ENCODE results near the gene RPS6KA2. TPM values are rescaled to one million over a fixed set of nuclear protein-coding genes. Genes with fewer than 3 reads are reported as not detected.

Gene RPS6KA2
- total RNA-seq, 1 donor from 2014 or later: 124 TPM

DNA sequence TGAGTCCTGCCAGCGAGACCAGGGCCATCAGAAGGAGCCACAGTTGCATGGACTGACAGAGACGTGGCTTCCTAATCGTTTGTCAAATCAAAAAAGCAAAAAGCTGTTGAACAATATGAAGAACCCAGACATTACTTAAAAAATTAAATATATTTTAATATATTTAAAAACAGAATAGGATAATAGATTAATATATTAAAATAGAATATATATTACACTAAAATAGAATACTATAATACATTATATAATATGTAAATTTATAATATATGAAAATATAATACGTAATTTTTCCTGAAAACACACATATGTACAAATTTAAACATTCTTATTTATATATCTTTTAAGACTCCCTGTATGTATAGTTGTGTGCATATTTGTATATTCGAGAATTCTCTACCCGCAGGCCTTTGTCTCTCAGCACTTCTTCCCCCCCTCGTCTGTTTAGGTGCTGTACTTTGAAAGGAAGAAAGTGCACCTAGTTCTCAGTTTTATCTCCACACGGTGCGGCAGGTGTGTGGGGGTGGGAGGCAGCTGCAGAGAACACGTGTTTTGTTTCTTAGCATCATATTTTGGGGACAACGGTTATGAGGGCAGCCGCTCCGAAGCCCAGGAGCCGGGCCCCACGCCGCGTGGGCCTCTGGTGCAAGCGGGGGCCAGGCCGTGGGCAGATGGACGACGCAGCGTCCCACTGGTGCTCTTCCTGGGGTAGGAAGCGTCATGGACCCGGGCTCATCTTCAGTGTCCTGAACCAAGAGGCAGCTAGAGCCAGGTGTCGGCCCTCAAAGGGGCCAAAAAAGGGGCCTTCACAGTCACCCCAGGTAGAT lies 172.1 kb downstream of the RPS6KA2 start:
- Mint-ChIP-seq H3K4me1 (ENCODE audit: low read depth) (no peaks in the 10 kb centered on the region), H3K36me3 (ENCODE audit: low read depth) (peaks cover 30% of the 10 kb centered on the region), H3K4me3 (ENCODE audit: unreplicated experiment) (no peak overlapping the region), H3K9me3 (ENCODE audit: low read depth) (peaks cover 6% of the 10 kb centered on the region), H3K27ac (ENCODE audit: unreplicated experiment) (no peak overlapping the region), H3K27me3 (ENCODE audit: low read depth) (no peaks in the 10 kb centered on the region)
- TF ChIP-seq, protein P1, sequence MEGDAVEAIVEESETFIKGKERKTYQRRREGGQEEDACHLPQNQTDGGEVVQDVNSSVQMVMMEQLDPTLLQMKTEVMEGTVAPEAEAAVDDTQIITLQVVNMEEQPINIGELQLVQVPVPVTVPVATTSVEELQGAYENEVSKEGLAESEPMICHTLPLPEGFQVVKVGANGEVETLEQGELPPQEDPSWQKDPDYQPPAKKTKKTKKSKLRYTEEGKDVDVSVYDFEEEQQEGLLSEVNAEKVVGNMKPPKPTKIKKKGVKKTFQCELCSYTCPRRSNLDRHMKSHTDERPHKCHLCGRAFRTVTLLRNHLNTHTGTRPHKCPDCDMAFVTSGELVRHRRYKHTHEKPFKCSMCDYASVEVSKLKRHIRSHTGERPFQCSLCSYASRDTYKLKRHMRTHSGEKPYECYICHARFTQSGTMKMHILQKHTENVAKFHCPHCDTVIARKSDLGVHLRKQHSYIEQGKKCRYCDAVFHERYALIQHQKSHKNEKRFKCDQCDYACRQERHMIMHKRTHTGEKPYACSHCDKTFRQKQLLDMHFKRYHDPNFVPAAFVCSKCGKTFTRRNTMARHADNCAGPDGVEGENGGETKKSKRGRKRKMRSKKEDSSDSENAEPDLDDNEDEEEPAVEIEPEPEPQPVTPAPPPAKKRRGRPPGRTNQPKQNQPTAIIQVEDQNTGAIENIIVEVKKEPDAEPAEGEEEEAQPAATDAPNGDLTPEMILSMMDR (IDR thresholded peaks at IDR 0.05): no peak
- DNase-seq (ENCODE audit: low spot score): no peak

DNA sequence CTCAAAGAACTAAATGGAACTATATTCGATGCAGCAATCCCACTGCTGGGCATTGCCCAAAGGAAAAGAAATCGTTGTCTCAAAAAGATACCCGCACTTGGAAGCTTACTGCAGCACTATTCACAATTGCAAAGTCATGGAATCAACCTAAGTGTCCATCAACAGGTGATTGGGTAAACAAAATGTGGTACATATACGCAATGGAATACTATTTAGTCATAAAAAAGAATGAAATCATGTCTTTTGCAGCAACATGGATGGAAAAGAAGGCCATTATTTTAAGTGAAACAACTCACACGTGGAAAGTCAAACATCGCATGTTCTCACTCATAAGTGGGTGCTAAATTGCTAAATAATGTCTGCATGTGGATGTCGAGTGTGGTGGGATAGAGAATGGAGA lies 173.4 kb downstream of the RPS6KA2 start:
- Mint-ChIP-seq H3K4me3 (ENCODE audit: unreplicated experiment) (no peak overlapping the region), H3K9me3 (ENCODE audit: low read depth) (peaks cover 6% of the 10 kb centered on the region)

DNA sequence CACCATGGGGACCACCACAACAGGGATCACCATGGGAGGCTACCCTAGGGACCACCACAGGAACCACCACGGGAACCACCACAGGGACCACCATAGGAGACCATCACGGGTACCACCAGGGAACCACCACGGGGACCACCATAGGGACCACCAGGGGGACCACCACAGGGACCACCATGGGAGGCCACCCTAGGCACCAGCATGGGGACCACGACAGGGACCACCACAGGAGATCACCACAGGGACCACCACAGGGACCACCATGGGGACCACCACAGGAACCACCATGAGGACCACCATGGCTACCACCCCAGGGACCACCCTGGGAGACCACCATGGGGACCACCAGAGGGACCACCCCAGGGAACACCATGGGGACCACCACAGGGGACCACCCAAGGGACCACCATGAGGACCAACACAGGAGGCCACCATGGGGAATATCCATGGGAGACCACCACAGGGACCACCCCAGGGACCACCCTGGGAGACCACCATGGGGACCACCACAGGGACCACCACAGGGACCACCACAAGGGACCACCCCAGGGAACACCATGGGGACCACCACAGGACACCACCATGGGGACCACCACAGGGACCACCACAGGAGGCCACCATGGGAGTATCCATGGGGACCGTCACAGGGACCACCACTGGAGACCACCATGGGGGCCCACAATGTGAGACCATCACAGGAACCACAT lies 176.7 kb downstream of the RPS6KA2 start:
- H3K27ac Mint-ChIP-seq (ENCODE audit: unreplicated experiment): no peak overlapping the region
- DNase-seq (ENCODE audit: low spot score): no peak
- no peaks in the 10 kb centered on the region for H3K27me3 Mint-ChIP-seq (ENCODE audit: low read depth)
- TF ChIP-seq, protein P1 (IDR thresholded peaks at IDR 0.05): no peak
- peaks cover 6% of the 10 kb centered on the region for H3K9me3 Mint-ChIP-seq (ENCODE audit: low read depth)
- peaks cover 43% of the 10 kb centered on the region for H3K36me3 Mint-ChIP-seq (ENCODE audit: low read depth)
- H3K4me1 Mint-ChIP-seq (ENCODE audit: low read depth): no peaks in the 10 kb centered on the region
- no peak overlapping the region for H3K4me3 Mint-ChIP-seq (ENCODE audit: unreplicated experiment)

More for the DNA sequence above, 173.4 kb downstream of the RPS6KA2 start:
- no peak overlapping the region for H3K27ac Mint-ChIP-seq (ENCODE audit: unreplicated experiment)
- H3K36me3 Mint-ChIP-seq (ENCODE audit: low read depth): peaks cover 32% of the 10 kb centered on the region
- no peaks in the 10 kb centered on the region for H3K4me1 Mint-ChIP-seq (ENCODE audit: low read depth)
- no peaks in the 10 kb centered on the region for H3K27me3 Mint-ChIP-seq (ENCODE audit: low read depth)
- TF ChIP-seq, protein P1 (IDR thresholded peaks at IDR 0.05): no peak
- no peak for DNase-seq (ENCODE audit: low spot score)

DNA sequence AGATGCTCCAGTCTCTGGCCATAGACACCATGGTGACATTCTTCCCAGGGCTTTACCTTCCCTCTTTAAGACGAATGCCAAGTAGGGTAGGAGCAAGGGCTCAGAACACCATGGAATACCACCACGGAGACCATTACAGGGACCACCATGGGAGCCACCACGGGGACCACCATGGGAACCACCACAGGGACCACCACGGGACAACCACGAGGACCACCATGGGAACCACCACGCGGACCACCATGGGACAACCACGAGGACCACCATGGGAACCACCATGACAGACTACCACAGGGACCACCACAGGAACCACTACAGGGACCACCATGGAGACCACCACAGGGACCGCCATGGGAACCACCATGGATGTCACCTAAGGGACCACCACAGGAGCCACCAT lies 177.4 kb downstream of the RPS6KA2 start:
- Mint-ChIP-seq H3K36me3 (ENCODE audit: low read depth) (peaks cover 43% of the 10 kb centered on the region), H3K4me3 (ENCODE audit: unreplicated experiment) (no peak overlapping the region), H3K9me3 (ENCODE audit: low read depth) (peaks cover 6% of the 10 kb centered on the region), H3K27ac (ENCODE audit: unreplicated experiment) (no peak overlapping the region), H3K27me3 (ENCODE audit: low read depth) (no peaks in the 10 kb centered on the region), H3K4me1 (ENCODE audit: low read depth) (no peaks in the 10 kb centered on the region)
- TF ChIP-seq, protein P1 (IDR thresholded peaks at IDR 0.05): no peak
- DNase-seq (ENCODE audit: low spot score): no peak

DNA sequence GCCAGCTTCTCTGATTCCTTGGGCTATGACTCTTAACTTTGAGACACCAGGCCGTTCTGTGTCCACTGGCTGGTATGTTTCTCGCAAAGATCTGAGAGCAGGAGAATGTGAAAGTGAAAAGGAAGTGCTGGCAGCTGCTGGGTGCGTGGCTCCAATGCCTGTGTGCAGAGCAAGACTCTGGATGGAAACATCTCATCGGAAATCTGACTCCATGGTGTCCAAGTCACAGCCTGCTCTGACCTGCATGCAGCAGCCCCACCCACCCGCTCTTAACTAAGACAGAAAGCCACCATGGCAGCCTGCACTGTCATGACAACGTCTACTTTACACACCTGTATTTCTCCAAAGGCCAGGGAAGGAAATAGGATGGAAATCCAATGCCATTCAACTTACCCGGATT lies 178.0 kb downstream of the RPS6KA2 start:
- Mint-ChIP-seq H3K27ac (ENCODE audit: unreplicated experiment) (no peak overlapping the region), H3K27me3 (ENCODE audit: low read depth) (no peaks in the 10 kb centered on the region), H3K4me3 (ENCODE audit: unreplicated experiment) (no peak overlapping the region), H3K9me3 (ENCODE audit: low read depth) (peaks cover 6% of the 10 kb centered on the region), H3K36me3 (ENCODE audit: low read depth) (peaks cover 47% of the 10 kb centered on the region), H3K4me1 (ENCODE audit: low read depth) (no peaks in the 10 kb centered on the region)
- no peak for DNase-seq (ENCODE audit: low spot score)
- TF ChIP-seq, protein P1 (IDR thresholded peaks at IDR 0.05): no peak
